ENCODE measurements around the gene PDAP1. TPM values are rescaled to one million over a fixed set of nuclear protein-coding genes. Genes with fewer than 3 reads are reported as not detected.

Gene PDAP1
- total RNA-seq, 2 donors from 2014 or later = 98.6 to 103 TPM

DNA sequence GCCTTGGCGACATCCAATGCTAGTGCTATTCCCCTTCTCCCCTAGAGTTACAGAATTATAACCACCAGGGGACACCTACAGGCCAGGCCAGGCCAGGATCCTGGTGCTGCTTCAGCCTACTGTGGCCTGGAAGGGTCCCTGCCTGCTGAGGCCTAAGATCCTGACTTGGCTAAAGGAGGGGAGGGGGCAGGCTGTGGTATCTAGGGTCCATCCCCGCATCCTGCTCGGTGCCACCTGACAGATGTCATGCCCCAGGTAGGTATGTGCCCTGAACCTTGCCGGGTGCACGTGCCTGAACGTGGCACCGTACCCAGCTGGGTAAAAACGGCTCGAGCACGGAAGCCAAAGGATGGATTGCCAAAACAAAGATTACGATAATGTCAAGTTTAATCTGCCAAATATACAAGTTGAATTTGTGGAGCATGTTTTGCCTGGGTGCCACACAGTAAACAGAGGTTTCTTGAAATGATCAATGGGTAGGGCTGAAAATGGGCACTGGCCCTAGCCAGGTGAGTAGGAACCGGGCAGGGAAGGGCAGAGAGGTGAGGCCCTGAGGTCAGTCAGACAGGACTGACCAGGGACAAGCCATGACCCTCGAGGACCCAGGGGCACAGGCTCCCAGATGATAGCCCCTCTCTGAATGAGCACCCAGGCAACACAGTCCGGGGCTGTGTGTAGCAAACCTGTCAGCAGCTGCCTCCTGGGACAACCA lies 12.6 kb downstream of the PDAP1 start:
- H3K4me3 ChIP-seq = no peak overlapping the region
- H3K36me3 ChIP-seq = peaks cover 18 to 21% of the 10 kb centered on the region in 2 donors
- H3K9me3 ChIP-seq = no peaks in the 10 kb centered on the region
- intact Hi-C loops (cut with DNase I) = loop anchor here (10.0 kb wide), 1 partner anchor 71 kb away; the partner anchor contains the start of gene ARPC1A
- H3K27ac ChIP-seq = peak overlapping the region in 1 of 2 donors; percentile 23
- no peaks in the 10 kb centered on the region for H3K27me3 ChIP-seq (replicated peaks; ENCODE audit: insufficient read depth)
- no peak for DNase-seq (ENCODE audit: low spot score)
- peaks cover 5% of the 10 kb centered on the region for H3K4me1 ChIP-seq (replicated peaks)
- WGBS = 53% methylated on average over 14 of the region's 14 CpGs
- no peak for TF ChIP-seq POLR2AphosphoS5 (IDR thresholded peaks at IDR 0.05)
- no peak for TF ChIP-seq POLR2A (IDR thresholded peaks at IDR 0.05)
- TF ChIP-seq, protein P1, sequence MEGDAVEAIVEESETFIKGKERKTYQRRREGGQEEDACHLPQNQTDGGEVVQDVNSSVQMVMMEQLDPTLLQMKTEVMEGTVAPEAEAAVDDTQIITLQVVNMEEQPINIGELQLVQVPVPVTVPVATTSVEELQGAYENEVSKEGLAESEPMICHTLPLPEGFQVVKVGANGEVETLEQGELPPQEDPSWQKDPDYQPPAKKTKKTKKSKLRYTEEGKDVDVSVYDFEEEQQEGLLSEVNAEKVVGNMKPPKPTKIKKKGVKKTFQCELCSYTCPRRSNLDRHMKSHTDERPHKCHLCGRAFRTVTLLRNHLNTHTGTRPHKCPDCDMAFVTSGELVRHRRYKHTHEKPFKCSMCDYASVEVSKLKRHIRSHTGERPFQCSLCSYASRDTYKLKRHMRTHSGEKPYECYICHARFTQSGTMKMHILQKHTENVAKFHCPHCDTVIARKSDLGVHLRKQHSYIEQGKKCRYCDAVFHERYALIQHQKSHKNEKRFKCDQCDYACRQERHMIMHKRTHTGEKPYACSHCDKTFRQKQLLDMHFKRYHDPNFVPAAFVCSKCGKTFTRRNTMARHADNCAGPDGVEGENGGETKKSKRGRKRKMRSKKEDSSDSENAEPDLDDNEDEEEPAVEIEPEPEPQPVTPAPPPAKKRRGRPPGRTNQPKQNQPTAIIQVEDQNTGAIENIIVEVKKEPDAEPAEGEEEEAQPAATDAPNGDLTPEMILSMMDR (IDR thresholded peaks at IDR 0.05) = no peak

- no peaks in the 10 kb centered on the region for H3K27me3 ChIP-seq (replicated peaks; ENCODE audit: insufficient read depth)
- H3K36me3 ChIP-seq = peaks cover 9 to 14% of the 10 kb centered on the region in 2 donors
- 85% methylated on average over 2 of the region's 4 CpGs for WGBS
- H3K4me1 ChIP-seq (replicated peaks) = peaks cover 5% of the 10 kb centered on the region
- intact Hi-C loops (cut with DNase I) = loop anchor here (10.0 kb wide), 1 partner anchor 69 kb away; the partner anchor contains the start of gene ARPC1A
- TF ChIP-seq, protein P1 (IDR thresholded peaks at IDR 0.05) = no peak
- H3K27ac ChIP-seq = peak overlapping the region in 1 of 2 donors; percentile 66
- H3K4me3 ChIP-seq = no peak overlapping the region
- no peak for DNase-seq (ENCODE audit: low spot score)
- no peaks in the 10 kb centered on the region for H3K9me3 ChIP-seq
Measured at GRCh38 chr7:99394188-99394502, 14.3 kb downstream of the PDAP1 start.

- peaks cover 9 to 11% of the 10 kb centered on the region in 2 donors for H3K36me3 ChIP-seq
- 29% methylated on average over 30 of the region's 30 CpGs for WGBS
- no peaks in the 10 kb centered on the region for H3K9me3 ChIP-seq
- TF ChIP-seq, protein P1 (IDR thresholded peaks at IDR 0.05) = no peak
- TF ChIP-seq POLR2AphosphoS5 (IDR thresholded peaks at IDR 0.05) (no peak), POLR2A (IDR thresholded peaks at IDR 0.05) (no peak)
- peak; percentile 31 for DNase-seq (ENCODE audit: low spot score)
- H3K4me3 ChIP-seq = peak overlapping the region; percentile 42 to 47
- intact Hi-C loops (cut with DNase I) = loop anchor here (10.0 kb wide), 1 partner anchor 69 kb away; the partner anchor contains the start of gene ARPC1A
- H3K27ac ChIP-seq = peak overlapping the region; percentile 66 to 68
- no peaks in the 10 kb centered on the region for H3K27me3 ChIP-seq (replicated peaks; ENCODE audit: insufficient read depth)
- peaks cover 5% of the 10 kb centered on the region for H3K4me1 ChIP-seq (replicated peaks)
Measured at GRCh38 chr7:99393355-99394187, 14.8 kb downstream of the PDAP1 start.

GRCh38 chr7:99392659-99393354 lies 15.6 kb downstream of the PDAP1 start:
- no peaks in the 10 kb centered on the region for H3K27me3 ChIP-seq (replicated peaks; ENCODE audit: insufficient read depth)
- intact Hi-C loops (cut with DNase I) = loop anchor here (10.0 kb wide), 1 partner anchor 68 kb away; the partner anchor contains the start of gene ARPC1A
- peak overlapping the region; percentile 42 to 47 for H3K4me3 ChIP-seq
- 2% methylated on average over 68 of the region's 68 CpGs for WGBS
- H3K36me3 ChIP-seq = peaks cover 5 to 13% of the 10 kb centered on the region in 2 donors
- H3K27ac ChIP-seq = peak overlapping the region; percentile 66 to 68
- DNase-seq (ENCODE audit: low spot score) = peak; percentile 69
- H3K9me3 ChIP-seq = no peaks in the 10 kb centered on the region
- TF ChIP-seq, protein P1 (IDR thresholded peaks at IDR 0.05) = no peak
- TF ChIP-seq POLR2A (IDR thresholded peaks at IDR 0.05) = peak; percentile 42
- peak; percentile 69 for TF ChIP-seq POLR2AphosphoS5 (IDR thresholded peaks at IDR 0.05)
- H3K4me1 ChIP-seq (replicated peaks) = peaks cover 5% of the 10 kb centered on the region

Measured in prostate gland (tissue), 2 donors.